KG1 (cell line): ENCODE results near the gene C10orf120.

Source experiments
- DNase-seq: peaks from one replicate; lab custom pipeline; 2025; lab: John Stamatoyannopoulos, UW

C10orf120 gene

DNA sequence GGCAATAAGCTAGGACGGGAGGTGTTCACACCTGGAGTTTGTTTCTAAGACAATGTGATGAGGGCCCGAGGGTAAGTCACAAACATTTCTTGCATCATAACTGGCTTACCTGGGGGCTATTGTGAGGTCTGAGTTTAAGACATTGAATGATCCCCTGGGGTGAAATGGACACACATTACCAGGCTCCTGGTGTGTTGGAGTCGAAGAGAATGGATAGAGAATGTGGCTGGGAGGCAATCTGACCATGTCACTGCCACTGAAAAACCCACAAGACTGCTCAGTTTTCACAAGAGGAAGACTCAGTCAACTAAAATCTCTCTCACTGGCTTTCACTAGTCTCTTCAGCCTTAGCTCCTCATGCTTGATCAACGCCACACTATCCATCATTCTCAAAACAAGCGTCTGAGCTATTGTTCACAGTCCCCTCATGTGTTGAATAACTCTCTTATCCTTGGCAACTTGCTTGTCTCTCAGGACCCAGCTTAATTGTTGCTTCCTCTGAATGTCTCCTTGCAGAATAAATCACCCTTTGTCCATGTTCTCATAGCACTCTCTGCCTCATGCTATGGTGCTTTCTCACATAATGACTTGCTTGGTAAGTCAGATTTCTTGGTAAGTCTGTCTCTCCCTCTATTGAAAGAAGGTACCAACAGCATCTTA is at the start of gene C10orf120:
C10orf120 (minus strand) TSS at position 51 of the 660 bp plus-strand sequence. CDS start 56 bp downstream, outside the sequence.
- DNase-seq, result no peak

DNA sequence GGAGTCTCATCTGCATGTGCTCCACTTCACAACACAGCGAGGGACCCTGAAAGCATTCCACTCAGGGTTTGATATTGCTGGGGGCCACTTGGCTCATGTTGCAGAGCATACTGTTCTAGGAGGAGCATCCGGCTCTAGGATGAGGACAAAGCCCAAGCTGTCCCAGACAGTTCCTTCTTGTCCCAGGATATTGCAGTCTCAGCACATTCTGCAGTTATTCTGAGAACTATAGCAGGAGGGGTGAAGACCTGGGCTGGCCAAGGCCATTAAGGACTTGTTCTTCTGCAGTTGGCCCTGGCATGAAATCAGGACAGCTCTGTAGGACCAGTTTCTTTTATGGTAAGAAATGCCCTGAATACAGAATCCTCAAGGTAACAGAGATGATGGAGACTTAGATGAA is 48.9 kb upstream of the C10orf120 start:
- DNase-seq, result no peak

DNA sequence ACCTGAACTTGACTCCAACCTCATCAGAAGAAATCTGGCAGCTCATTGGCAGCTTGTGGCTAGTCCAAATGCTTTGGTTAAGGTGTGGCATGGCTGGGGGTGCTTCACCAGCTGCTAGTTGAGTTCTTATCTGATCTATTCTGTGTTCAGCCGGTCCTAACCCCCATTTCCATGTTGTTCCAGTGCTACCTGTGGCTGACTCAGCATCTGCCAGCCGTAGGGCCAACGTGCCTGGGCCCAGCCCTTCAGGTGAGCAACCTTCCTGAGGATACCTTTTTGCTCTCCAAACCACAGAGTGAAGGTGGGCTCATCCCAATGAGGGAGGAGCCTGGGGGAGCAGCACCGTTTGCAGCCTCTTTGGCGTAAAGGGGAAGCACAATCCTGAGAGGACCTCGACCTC is 46.8 kb upstream of the C10orf120 start:
- no peak for DNase-seq

DNA sequence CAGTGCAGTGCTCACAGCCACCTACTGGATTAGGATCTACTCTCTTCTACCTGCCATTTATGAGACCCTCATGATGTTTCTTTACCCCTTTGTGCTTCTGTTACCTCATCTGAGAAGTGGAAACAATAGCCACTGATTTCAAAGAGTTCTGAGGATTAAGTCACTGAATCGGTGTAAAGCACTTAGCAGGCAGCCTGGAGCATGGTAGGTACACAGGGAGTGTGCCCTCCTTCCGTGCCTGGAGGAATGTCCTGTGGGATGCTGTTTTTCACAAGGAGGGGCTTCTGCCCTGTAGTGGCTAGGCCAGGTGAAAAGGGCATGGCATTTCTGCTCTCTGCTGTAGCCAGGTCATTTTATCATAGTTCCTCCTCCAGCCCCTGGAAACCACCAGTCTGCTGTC is 44.6 kb upstream of the C10orf120 start:
- no peak for DNase-seq

DNA sequence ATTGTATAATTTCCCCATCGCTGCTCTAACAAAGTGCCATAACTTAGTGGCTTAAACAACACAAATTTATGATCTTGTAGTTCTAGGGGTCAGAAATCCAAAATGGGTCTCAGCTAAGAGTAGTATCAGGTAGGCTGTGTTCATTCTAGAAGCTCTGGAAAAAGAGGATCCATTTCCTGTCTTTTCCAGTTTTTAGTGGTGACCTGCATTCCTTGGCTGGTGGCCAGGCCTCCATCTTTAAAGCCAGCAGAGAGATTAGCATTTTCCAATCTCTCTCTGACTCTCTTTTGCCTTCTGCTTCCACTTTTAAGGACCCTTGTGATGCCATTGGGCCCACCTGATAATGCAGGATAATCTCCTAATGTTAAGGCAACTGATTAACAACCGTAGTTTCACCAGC is 41.0 kb upstream of the C10orf120 start:
- DNase-seq, result no peak

DNA sequence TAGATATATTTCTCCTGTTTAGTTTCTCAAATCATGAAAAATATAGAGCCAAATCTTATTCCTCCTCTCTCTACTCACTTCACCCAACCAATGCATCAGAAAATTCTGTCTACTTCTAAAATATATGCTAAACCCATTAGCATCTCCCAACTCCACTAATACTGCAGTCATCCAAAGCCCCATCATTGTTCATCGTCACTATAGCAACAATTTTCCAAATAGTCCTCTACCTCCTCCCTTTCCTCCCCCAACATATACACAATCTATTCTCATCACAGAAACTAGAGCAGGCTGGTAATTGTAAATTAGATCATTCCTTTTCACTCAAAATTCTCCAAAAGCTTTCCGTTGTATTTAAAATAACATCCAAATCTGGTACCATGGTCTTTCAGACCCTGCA is 38.4 kb upstream of the C10orf120 start:
- DNase-seq, result no peak

DNA sequence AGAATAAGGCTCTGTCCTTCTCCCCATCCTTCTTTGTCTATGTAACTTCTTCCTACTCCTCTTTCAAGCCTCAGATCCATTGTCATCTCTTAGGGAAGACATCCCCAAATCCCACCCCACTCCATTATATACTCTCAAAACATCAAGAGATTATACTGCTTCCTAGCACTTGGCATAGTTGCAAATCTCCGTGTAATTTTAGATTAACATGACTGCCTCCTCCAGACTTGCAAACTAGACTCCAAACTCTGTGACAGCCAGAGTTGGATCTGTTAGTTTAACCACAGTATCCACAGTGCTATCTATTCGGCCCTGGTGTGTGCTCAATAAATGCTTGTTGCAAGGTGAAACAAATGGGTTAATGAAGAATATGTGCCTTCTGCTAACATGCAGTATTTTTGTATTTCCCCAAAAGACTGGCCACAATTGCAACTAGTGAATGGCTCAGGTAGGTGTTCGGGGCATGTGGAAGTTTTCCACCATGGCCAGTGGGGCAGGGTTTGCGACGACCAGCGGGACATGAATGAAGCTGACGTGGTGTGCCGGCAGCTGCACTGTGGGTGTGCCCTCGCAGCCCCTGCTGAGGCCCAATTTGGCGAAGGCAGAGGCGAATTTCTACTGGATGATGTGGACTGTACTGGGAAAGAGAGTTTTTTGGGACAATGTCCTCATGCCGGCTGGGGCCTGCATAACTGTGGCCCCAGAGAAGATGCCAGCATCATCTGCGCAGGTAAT is 34.5 kb upstream of the C10orf120 start:
- no peak for DNase-seq

DNA sequence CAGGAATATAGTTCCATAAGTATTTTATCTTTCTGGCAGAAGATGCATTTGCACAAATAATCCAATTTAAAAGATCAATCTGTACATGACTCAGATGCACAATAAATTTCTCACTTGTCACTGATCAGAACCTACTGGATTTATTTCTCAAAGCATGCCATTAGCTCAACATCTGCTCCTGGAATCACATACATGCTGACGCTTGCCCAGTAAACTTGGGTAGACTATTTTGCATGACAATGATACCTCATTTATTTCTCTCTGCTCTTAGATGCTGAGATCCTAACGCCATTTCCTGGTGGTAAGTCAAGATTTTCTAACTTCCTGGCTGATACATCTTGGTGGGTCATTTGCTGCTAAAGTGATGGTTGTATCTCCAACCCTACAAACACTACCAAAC is 33.8 kb upstream of the C10orf120 start:
- no peak for DNase-seq

DNA sequence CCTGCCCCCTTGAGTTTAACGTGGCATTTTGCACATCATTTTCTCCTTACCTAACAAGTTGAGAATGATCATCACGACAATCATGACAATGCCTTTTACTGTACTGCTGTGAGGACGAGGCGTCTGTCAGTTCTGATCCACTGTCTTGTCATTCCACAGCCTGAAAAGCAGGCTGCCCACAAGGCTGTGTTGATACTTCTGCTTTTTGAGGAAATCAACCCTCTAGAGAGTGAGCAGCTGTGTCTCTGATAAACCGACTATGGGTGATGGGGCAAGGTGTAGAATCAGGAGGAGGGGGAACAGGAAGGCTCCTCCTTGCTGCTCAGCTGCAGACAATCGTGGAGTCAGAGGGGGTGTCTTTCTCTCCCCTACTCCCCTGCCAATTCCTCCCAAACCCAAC is 30.6 kb upstream of the C10orf120 start:
- DNase-seq, result no peak

DNA sequence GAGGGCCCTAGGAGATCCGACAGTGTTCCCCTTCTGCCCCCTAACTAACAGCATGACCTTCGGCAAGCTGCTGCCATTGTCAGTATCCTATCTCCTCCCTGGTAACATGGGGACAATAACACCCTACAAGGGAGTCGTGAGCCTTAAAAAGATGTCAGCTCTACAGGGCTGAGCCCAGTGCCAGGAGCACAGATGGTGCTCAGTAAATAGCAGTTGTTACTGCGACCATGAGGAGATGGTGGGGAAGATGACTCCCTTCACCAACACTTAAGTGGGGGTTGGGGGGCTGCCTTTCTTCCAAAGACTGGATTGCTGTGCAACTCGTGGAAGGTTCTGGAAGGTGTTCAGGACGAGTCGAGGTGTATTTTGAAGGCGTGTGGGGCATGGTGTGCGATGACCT is 29.5 kb upstream of the C10orf120 start:
- no peak for DNase-seq

DNA sequence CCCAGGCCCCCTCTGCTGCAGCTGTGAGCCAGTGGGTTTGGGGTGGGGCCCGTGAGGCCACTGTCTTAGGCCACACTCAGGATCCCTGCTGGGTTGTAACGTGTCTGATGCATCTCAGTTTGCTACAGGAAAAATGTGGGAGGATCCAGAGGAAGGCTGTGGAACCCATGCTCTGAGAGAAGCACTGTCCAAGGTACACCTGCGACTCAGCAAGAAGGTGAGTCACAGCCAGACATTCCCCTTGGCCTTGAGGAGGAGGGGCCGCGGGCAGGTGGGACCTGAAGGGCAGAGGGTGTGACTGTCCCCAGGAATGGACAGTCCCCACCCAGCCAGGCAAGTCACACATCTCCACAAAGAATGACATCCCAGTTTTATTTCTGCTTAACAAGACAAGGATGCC is 27.8 kb upstream of the C10orf120 start:
- no peak for DNase-seq

DNA sequence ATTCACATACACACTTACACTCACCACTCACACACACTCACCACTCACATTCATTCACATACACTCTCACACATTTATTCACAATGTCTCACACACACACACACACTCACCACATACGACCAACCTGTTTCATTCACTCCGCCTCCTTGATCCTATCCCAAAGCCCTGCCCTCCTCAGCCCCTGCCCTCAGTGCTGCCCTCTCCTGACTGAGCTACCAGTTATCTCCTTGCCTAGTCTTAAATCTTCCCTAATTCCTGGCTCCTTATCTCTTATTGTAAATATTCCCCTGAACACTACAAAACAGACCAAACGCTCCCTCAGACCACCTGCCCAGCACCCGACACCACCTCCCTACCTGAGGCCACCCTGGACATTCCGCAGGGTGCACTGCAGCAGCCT is 26.1 kb upstream of the C10orf120 start:
- no peak for DNase-seq

DNA sequence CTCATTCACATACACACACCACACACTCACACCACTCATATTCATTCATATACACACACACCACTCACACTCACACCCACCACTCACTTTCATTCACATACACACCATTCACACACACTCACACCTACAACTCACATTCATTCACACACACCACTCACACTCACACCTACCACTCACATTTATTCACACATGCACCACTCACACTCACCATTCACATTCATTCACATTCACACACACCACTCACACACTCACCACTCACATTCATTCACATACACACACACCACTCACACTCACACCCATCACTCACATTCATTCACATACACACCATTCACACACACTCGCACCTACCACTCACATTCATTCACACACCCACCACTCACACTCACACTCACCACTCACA is 25.4 kb upstream of the C10orf120 start:
- no peak for DNase-seq

DNA sequence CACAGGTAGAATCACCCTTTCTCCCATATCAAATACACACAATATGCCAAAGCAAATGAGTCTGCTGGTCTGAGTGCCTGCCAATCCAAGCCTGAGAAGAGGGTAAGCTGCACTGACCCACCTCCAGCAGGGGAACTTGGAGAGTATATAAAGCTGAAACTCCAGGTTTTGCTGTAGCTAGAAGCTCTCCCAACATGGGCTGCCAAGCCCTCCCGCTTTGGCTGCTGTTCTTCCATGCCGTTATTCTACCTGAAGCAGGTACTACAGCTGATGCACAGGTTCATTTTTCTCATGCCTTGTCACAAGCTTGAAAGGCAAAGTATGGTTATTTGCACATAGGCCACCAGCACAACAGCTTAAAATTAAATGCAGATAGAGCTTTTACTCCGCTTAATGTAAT is 21.5 kb upstream of the C10orf120 start:
- no peak for DNase-seq

DNA sequence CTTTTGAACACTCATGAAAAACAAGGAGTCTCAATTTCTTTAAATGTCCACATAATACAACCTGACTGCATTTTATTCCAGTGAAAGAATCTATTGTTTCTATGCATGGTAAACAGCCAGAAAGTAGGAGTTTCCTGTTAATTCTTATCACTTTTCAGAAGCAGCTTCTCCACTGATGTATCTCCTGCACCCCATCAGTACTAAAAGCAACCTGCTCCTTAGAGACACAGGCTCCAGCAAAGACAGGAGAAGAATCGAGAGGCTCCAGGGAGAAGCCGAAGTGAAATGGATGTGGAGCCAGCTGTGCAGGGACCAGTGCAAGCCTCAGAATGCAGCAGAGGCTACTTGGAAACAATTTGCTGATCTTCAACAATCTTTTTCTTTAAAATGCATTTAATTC is 16.4 kb upstream of the C10orf120 start:
- no peak for DNase-seq

DNA sequence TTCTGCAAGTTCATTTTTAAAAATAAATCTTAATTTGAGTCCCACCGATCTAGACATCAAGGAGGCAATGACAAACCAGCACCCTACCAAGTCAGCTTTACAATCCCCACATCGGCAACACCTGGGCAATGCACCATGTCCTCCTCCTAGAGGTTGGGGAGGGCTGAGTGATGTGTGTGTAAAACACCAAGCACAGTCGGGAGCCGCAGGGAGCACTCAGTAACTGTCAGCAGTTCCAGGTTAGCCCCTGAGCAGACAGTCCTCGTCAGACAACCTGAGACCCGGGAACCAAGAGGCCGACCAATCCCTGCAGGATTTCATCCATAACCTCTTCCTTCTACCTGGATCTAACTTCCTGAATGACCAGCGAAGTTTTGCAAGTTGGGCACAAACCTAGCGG is 15.9 kb upstream of the C10orf120 start:
- DNase-seq, result no peak

DNA sequence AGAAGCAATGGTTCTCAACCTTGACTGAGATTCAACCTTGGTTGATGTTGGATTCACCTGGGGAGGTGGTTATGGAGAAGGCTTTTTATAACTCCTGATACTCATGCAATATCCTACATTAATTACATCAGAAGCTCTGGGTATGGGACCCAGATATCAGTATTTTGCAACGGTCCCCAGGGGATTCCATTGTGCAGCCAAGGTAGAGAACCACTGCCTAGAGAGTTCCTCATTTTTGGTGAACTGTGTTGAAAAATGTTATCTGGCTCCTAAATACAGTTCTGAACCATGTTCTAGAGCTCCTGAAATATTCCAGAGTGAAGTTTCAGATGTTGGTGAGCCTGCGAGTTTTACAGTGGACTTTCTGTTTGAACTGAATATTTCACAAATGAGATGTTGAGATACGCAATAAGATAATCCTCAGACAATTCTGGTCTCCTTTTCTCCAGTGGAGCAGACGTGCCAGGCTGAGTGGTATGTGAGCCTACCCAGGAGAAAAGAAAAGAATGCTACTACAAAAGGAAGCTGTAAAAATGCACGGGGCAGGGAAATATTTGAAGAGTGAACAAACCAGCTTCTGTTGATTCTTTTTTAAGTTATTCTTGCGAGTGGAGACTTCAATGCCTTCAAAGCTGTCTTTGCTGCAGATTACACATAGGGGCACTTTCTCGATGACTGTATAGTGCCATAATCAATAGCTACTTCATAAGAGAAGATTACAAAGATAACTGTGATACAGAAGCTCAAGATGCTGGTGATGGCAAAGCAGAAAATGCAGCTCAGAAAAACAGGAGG is 13.6 kb upstream of the C10orf120 start:
- no peak for DNase-seq

DNA sequence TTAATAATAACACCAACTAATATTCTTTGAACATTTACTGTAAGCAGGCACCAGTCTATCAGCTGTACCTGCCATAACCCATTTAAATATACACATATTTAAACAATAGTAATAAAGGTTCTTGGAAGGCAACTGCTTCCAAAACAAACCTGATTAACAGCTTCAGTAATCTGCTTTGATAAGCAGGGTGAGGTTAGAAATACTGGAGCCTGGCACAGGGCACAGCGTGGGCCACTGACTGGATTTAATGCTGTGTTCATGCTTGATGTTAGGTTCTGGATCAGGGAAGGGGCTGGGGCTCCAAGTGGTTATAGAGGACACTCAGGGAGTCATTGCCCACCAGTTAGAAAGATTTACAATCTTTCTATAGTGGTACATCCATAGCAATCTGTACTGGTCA is 10.9 kb upstream of the C10orf120 start:
- DNase-seq, result no peak

DNA sequence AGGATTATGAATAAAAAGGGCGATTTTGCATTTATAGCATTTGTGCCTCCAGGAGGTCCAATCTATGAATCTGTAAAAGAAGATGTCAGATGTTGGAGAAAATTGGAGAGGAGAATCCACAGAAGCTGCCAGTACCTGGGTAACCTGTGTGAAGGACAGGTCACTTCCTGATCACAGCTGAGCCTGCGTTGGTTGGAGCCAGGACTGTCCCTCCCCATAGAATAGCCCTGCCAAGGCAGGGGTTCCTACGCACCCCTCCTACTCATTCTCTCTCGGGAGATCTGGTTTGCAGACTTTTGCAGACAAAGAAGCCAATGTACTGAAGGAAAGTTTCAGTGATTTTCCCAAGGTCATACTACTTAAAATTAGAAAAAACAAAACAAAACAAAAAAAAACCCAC is 10.3 kb upstream of the C10orf120 start:
- DNase-seq, result no peak

DNA sequence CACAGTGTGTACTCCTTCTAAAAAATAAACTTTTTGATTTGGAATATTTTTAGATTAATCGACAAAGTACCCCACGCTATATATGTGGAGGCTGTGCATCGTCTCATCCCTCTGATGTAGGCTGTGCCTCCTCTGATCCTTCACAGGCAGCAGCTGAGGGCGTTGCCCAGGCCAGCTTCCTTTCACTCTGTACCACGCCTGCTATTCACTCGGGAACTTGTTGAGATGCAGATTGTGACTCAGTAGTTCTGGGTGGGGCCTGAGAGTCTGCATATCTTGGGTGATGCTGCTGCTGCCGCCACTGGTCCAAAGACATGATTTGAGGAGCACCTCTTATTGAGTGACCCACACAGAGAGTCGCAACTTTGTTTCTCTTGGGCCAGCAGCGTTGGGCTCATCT is 7.9 kb upstream of the C10orf120 start:
- DNase-seq, result no peak

DNA sequence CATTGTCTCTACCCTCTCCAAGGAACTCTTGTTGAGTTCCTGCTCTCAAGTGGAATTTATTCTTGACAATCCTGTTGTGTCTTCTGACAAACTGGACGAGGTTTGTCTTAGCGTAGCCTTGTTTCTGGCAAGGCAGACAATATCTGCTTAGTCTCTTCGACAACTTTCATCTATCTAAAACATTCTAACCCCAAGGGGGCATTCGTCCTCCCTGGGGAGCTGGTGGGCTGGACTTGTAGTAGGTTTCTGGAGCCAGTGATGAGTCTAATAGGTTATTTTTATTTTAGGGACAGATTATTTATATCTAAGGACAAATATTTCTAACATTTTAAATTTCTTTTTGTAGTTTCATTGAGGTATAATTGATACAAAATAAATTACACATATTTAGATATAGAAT is 7.3 kb upstream of the C10orf120 start:
- no peak for DNase-seq

DNA sequence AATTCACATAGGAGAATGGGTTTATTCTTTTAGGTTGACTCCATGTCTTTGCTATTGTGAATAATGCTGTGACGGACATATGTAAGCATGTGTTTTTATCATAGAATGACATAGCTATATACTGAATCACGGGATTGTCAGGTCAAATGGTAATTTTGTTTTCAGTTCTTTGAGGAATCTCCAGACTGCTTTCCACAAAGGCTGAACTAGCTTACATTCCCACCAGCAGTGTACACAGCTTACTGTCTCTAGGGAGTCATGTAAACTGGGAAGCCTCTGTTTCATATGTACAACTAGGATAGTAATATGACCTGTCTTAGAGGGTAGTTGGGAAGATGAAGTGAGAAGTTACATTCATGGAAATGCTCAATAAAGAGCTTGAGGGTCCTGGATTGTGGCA is 6.8 kb upstream of the C10orf120 start:
- DNase-seq, result no peak
